Measurements from ENCODE around the gene IQGAP1.

Gene IQGAP1

GRCh38 chr15:90386221-90386620, 1.8 kb upstream of the IQGAP1 start:
- ATAC-seq, result no peak

GRCh38 chr15:90388462-90389380, 679 bp downstream of the IQGAP1 start:
- ATAC-seq, result peak; percentile 56
- no peak for TF ChIP-seq SNAI2 (CRISPR knock-in tag; IDR thresholded peaks at IDR 0.05)
- TF ChIP-seq GLIS3 (CRISPR knock-in tag; IDR thresholded peaks at IDR 0.05), result no peak
- TF ChIP-seq ZC3H10 (CRISPR knock-in tag; IDR thresholded peaks at IDR 0.05), result no peak
- TF ChIP-seq PATZ1 (CRISPR knock-in tag; IDR thresholded peaks at IDR 0.05; ENCODE audit: borderline replicate concordance), result no peak
- no peak for TF ChIP-seq ESRRG (CRISPR knock-in tag; IDR thresholded peaks at IDR 0.05)
- TF ChIP-seq RARB (CRISPR knock-in tag; IDR thresholded peaks at IDR 0.05), result no peak
- TF ChIP-seq TSHZ2 (CRISPR knock-in tag; IDR thresholded peaks at IDR 0.05), result no peak

More at GRCh38 chr15:90386221-90386620, 1.8 kb upstream of the IQGAP1 start:
- TF ChIP-seq ISL1 (CRISPR knock-in tag; IDR thresholded peaks at IDR 0.05) (no peak), ESRRG (CRISPR knock-in tag; IDR thresholded peaks at IDR 0.05) (no peak), TSHZ2 (CRISPR knock-in tag; IDR thresholded peaks at IDR 0.05) (no peak)

GRCh38 chr15:90389513-90389912, 1.5 kb downstream of the IQGAP1 start:
- TF ChIP-seq TOX (CRISPR knock-in tag; IDR thresholded peaks at IDR 0.05; ENCODE audit: borderline replicate concordance) (no peak), TCF4 (CRISPR knock-in tag; IDR thresholded peaks at IDR 0.05; ENCODE audit: borderline replicate concordance) (no peak), ESRRG (CRISPR knock-in tag; IDR thresholded peaks at IDR 0.05) (no peak), ZNF8 (CRISPR knock-in tag; IDR thresholded peaks at IDR 0.05) (no peak), PPARA (CRISPR knock-in tag; IDR thresholded peaks at IDR 0.05; ENCODE audit: borderline replicate concordance) (no peak), PATZ1 (CRISPR knock-in tag; IDR thresholded peaks at IDR 0.05; ENCODE audit: borderline replicate concordance) (no peak), SNAI2 (CRISPR knock-in tag; IDR thresholded peaks at IDR 0.05) (no peak), ISL1 (CRISPR knock-in tag; IDR thresholded peaks at IDR 0.05) (no peak), ZNF70 (CRISPR knock-in tag; IDR thresholded peaks at IDR 0.05) (no peak), ZFP30 (CRISPR knock-in tag; IDR thresholded peaks at IDR 0.05) (no peak), CSRNP3 (CRISPR knock-in tag; IDR thresholded peaks at IDR 0.05) (no peak), CREB5 (CRISPR knock-in tag; IDR thresholded peaks at IDR 0.05; ENCODE audit: low read depth) (no peak), GLIS3 (CRISPR knock-in tag; IDR thresholded peaks at IDR 0.05) (no peak), ARNTL (CRISPR knock-in tag; IDR thresholded peaks at IDR 0.05; ENCODE audit: borderline replicate concordance, low read depth) (no peak), ZNF565 (CRISPR knock-in tag; conservative IDR thresholded peaks at IDR 0.05; ENCODE audit: low read depth) (no peak), RARB (CRISPR knock-in tag; IDR thresholded peaks at IDR 0.05) (no peak)
- ATAC-seq, result no peak
